ENCODE results near the gene TRIM47. TPM values are rescaled to one million over a fixed set of nuclear protein-coding genes. Genes with fewer than 3 reads are reported as not detected.

Gene TRIM47
- total and polyA plus RNA-seq, 2 of the 13 experiments (the other 11 are each of a cell fraction or from before 2014, with no cell fraction given): 33.5 to 82.0 TPM

DNA sequence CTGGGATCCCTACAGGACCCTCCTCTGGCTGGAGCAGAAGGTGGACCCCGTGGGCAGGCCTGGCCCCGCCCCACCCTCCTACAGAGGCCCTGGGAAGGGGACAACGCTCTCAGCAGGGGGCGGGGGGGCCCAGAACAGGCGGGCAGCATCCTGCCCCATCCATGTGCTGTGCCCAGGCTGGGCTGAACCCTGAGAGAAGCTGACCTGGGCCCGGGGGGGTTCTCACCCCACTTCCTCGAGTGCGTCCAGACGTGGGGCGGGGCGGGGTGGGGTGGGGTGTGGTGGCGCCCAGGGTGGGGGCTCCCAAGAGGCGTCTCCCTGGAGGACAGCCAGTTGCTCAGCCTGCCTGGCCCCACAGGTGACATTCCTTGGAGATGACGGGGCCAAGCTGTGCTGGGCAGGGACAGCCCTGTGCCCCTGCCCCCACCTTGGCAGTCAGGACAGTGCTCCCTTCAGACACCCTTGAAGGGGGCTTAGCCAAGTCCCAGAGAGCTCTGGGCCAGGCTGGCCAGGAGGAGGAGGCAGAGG lies 33.8 kb downstream of the TRIM47 start (continued):
- TF ChIP-seq, protein P1, sequence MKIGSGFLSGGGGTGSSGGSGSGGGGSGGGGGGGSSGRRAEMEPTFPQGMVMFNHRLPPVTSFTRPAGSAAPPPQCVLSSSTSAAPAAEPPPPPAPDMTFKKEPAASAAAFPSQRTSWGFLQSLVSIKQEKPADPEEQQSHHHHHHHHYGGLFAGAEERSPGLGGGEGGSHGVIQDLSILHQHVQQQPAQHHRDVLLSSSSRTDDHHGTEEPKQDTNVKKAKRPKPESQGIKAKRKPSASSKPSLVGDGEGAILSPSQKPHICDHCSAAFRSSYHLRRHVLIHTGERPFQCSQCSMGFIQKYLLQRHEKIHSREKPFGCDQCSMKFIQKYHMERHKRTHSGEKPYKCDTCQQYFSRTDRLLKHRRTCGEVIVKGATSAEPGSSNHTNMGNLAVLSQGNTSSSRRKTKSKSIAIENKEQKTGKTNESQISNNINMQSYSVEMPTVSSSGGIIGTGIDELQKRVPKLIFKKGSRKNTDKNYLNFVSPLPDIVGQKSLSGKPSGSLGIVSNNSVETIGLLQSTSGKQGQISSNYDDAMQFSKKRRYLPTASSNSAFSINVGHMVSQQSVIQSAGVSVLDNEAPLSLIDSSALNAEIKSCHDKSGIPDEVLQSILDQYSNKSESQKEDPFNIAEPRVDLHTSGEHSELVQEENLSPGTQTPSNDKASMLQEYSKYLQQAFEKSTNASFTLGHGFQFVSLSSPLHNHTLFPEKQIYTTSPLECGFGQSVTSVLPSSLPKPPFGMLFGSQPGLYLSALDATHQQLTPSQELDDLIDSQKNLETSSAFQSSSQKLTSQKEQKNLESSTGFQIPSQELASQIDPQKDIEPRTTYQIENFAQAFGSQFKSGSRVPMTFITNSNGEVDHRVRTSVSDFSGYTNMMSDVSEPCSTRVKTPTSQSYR (CRISPR knock-in tag; IDR thresholded peaks at IDR 0.05; ENCODE audit: borderline replicate concordance): peak; percentile 67
- TF ChIP-seq TEAD3 (CRISPR knock-in tag; optimal IDR thresholded peaks at IDR 0.05; ENCODE audit: borderline replicate concordance) (peak; percentile 73), ELF3 (CRISPR knock-in tag; IDR thresholded peaks at IDR 0.05) (peak; percentile 14; the same call in 1 of the 2 replicates), ZNF343 (CRISPR knock-in tag; IDR thresholded peaks at IDR 0.05) (0 out of 2 replicates have a peak, but pooled peaks have one; percentile 13), ZNF121 (CRISPR knock-in tag; IDR thresholded peaks at IDR 0.05) (no peak), DNMT3B (CRISPR knock-in tag; conservative IDR thresholded peaks at IDR 0.05) (no peak), FOSL1 (CRISPR knock-in tag; IDR thresholded peaks at IDR 0.05; ENCODE audit: borderline replicate concordance) (peak; percentile 48; the same call in 1 of the 2 replicates), RBM22 (optimal IDR thresholded peaks at IDR 0.05; ENCODE audit: low read length) (no peak), FOSL2 (CRISPR knock-in tag; IDR thresholded peaks at IDR 0.05) (peak; percentile 91), ZNF816 (CRISPR knock-in tag; IDR thresholded peaks at IDR 0.05; ENCODE audit: borderline replicate concordance) (no peak), PHF21A (CRISPR knock-in tag; IDR thresholded peaks at IDR 0.05) (peak; percentile 41), PPARG (CRISPR knock-in tag; conservative IDR thresholded peaks at IDR 0.05) (0 out of 2 replicates have a peak, but pooled peaks have one; percentile 7), ZSCAN29 (CRISPR knock-in tag; conservative IDR thresholded peaks at IDR 0.05) (no peak), ZFP90 (CRISPR knock-in tag; IDR thresholded peaks at IDR 0.05; ENCODE audit: borderline replicate concordance) (no peak), ARNTL (CRISPR knock-in tag; IDR thresholded peaks at IDR 0.05) (0 out of 2 replicates have a peak, but pooled peaks have one; percentile 20), TOE1 (CRISPR knock-in tag; IDR thresholded peaks at IDR 0.05) (no peak), MAZ (IDR thresholded peaks at IDR 0.05; ENCODE audit: borderline replicate concordance, low read depth, low read length) (peak; percentile 10; the same call in 1 of the 2 replicates), MAZ (CRISPR knock-in tag; IDR thresholded peaks at IDR 0.05; ENCODE audit: low read depth) (peak; percentile 17; the same call in 1 of the 2 replicates)
- TF ChIP-seq, protein P2, sequence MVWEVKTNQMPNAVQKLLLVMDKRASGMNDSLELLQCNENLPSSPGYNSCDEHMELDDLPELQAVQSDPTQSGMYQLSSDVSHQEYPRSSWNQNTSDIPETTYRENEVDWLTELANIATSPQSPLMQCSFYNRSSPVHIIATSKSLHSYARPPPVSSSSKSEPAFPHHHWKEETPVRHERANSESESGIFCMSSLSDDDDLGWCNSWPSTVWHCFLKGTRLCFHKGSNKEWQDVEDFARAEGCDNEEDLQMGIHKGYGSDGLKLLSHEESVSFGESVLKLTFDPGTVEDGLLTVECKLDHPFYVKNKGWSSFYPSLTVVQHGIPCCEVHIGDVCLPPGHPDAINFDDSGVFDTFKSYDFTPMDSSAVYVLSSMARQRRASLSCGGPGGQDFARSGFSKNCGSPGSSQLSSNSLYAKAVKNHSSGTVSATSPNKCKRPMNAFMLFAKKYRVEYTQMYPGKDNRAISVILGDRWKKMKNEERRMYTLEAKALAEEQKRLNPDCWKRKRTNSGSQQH (CRISPR knock-in tag; IDR thresholded peaks at IDR 0.05; ENCODE audit: low read depth): no peak
- TF ChIP-seq, protein P3, sequence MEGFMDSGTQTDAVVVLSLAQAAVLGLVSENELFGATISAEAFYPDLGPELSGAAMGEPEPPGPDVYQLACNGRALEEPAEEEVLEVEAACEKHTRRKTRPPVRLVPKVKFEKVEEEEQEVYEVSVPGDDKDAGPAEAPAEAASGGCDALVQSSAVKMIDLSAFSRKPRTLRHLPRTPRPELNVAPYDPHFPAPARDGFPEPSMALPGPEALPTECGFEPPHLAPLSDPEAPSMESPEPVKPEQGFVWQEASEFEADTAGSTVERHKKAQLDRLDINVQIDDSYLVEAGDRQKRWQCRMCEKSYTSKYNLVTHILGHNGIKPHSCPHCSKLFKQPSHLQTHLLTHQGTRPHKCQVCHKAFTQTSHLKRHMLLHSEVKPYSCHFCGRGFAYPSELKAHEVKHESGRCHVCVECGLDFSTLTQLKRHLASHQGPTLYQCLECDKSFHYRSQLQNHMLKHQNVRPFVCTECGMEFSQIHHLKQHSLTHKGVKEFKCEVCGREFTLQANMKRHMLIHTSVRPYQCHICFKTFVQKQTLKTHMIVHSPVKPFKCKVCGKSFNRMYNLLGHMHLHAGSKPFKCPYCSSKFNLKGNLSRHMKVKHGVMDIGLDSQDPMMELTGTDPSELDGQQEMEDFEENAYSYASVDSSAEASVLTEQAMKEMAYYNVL (CRISPR knock-in tag; IDR thresholded peaks at IDR 0.05; ENCODE audit: borderline replicate concordance): 0 out of 2 replicates have a peak, but pooled peaks have one; percentile 33
- TF ChIP-seq, protein P4, sequence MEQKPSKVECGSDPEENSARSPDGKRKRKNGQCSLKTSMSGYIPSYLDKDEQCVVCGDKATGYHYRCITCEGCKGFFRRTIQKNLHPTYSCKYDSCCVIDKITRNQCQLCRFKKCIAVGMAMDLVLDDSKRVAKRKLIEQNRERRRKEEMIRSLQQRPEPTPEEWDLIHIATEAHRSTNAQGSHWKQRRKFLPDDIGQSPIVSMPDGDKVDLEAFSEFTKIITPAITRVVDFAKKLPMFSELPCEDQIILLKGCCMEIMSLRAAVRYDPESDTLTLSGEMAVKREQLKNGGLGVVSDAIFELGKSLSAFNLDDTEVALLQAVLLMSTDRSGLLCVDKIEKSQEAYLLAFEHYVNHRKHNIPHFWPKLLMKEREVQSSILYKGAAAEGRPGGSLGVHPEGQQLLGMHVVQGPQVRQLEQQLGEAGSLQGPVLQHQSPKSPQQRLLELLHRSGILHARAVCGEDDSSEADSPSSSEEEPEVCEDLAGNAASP (CRISPR knock-in tag; IDR thresholded peaks at IDR 0.05; ENCODE audit: borderline replicate concordance): 0 out of 2 replicates have a peak, but pooled peaks have one; percentile 8

Measured in HepG2 (cell line).